HG03280 (cell line): ENCODE results near the gene TRPV3.
"Not testable (repeated sequence)": the region's sequence is repeated elsewhere in the genome, so short reads cannot be mapped to it uniquely, and the experiment has no call there.

Experiments used
- ATAC-seq: cut with Tn5 transposase; IDR thresholded peaks from one replicate; pipeline ENCODE4 v1.9.1; 2021; ENCODE audit warnings: mild to moderate bottlenecking, moderate library complexity; ENCODE audit not compliant: unreplicated experiment

Gene TRPV3

DNA sequence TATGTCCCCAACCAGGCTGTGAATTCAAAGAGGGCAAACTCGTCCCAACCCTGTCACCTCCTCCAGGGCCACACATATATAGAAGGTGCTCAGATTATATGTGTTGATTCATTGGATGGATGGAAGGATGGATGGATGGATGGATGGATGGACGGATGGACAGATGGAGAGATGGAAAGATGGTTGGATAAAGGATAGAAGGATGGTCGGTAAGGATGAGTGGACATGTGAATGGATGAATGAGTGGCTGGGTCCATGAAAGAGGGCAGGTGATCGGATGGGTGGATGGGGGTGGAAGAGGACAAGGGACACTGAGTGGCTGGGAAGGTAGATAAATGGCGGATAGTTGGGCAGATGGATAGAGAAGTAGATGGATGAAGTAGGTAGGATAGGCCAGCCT lies 30.1 kb downstream of the TRPV3 start:
- no peak for ATAC-seq

DNA sequence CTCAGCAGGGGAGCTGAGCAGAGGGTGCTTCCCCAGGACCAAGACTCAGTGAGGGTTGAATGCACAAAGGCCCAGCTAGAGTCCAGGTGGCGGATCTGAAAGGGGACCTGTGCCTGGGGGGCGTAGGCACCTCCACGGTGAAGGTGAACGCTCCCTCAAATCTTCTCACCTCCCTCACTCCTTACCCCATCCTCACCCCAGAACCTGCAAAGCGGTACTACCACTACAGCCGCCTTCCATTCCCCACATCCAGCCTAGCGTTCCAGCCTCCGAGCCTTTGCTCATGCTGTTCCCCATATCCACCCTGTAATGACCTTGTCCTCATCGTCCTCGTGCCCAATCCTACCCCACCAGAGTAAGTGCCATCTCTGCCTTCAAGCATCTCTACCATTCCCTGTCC lies 30.6 kb downstream of the TRPV3 start:
- no peak for ATAC-seq

DNA sequence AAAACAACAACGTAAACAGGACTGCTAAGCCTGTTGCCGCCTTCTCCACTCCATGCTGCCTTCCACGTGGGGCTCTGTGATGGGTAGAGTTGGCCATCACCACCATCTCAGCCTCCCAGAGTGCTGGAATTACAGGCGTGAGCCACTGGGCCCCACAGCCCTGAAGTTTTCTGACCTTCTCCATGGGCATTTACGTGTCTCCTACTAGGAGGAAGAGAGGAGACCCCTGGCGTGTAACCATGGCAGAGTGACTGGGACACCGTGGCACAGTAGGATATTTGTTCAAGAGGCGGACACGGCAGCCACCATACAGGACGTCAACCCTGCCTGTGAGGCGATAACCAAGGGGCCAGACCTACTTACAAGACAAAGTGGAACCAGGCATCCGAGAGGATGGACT lies 31.1 kb downstream of the TRPV3 start:
- ATAC-seq: no peak

DNA sequence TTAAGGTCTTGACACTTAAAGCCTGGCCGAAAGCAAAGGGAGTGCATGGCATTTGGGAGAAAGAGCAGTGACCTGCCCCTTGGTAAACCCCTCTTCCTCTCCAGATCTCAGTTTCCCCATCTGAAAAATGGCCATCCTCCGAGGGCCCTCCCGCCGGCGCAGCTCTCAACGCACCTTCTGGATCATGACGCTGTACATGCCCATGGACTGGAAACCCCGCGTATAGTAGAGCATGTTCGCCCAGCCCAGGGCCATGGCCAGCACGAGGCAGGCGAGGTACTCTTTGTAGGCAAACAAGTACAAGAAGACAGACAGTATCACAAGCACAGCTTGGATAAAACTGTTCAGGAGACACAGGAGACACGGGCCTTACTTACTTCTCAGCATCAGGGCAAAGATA lies 33.6 kb downstream of the TRPV3 start:
- ATAC-seq: no peak

DNA sequence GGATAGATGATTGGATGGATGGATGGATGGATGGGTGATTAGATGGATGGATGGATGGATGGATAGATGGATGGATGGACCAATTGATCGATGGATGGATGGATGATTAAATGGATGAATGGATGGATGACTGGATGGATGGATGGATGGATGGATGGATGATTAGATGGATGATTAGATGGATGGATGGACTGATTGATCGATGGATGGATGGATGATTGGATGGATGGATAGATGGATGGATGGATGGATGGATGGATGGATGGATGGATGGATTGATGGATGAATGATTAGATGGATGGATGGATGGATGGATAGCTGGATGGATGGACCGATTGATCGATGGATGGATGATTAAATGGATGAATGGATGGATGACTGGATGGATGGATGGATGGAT lies 38.1 kb downstream of the TRPV3 start:
- ATAC-seq: not testable (repeated sequence)

DNA sequence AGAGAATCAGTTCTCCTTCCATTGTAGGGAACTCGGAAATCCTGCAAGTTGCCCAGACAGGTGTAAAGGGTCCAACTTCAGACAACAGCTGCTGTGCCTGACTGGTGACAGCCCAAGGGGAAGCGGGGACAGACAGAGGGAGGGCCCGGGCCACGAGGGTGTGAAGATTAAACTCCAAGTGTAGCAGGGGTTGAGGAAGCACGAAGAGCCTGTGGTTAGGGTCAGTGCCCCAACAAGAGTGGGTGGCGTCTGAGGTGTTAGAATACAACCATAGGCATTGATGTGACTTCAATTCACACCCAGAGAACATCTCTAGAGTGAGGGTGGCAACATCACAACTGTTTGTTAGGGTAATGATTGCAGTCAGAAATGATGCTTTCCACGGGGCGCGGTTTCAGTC lies 42.7 kb downstream of the TRPV3 start:
- ATAC-seq: no peak

DNA sequence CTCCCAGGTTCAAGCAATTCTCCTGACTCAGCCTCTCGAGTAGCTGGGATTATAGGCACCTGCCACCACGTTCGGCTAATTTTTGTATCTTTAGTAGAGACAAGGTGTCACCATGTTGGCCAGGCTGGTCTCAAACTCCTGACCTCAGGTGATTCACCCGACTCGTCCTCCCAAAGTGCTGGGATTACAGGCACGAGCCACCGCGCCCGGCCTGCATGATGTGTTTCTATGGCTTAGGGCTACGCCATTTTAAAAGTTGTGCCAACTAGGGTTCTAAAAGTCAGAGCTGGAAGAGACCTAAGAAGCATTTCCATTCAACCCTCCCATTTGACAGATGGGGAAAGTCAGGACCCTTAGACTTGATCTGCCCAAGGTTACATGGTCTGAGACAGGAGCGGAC lies 43.4 kb downstream of the TRPV3 start:
- ATAC-seq: not testable (repeated sequence)

DNA sequence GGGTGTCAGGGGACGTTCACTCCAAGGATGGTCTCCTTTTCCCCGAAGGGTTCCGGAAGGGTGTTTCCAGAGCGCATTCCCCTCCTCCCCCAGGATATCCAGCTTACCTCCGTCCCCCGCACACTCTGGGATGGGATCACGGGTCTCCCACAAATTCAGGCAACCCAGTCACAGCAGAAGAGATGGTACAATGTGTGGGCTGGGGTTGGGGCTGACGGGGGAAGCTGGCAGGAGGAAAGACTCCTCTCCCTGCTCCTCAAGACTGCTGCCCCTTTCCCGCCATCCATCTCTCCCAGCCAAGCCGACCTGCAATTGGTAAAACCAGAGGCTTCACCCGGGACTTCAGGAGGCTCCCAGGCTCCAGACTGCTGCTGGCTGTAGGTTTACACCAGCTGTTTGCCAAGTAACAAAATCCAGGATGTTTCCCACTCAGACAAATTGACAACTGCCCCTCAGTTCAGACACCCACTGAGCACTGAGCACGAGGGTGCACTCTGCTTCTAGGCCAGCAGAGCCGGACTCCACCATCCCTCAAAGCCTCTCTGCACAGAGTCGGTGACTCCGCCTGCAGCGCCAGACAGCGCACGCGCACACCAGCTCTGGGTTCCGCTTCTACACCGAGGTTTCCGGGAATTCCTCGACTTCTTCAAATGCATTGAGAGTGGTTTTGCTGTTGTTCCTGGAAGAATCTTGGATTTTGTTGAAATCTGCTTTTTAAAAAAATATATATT lies 44.1 kb downstream of the TRPV3 start:
- ATAC-seq: no peak

DNA sequence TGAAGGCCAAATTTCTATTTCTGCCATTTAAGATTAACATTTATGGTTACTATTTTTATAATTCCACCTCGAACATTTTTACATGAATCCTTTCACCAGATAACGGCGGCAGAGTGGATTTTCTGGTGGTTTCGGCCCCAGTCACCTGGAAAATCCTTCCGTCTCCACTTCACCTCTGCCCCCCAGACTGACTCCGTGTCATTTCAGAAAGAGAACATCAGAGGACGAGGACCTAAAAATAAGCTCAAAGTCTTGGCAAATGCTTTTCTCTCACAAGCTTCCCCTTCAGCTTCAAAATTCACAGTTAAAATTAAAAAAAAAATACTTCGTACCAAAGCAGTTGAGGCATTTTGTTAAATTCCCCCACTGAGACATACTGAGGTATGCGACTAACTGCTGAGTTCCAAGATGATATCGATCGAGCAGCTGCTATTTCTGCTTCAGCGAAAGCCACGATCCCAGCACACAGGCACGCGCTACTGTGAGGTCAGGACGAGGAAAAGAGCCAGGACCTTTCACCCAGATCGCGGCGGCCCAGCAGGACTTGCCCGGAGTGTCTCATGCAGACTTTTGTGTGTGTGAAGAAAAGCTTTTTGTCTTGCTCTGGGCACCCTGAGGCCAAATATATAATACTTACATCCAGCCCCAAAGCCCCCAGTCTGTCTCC lies 45.0 kb downstream of the TRPV3 start:
- ATAC-seq: no peak

DNA sequence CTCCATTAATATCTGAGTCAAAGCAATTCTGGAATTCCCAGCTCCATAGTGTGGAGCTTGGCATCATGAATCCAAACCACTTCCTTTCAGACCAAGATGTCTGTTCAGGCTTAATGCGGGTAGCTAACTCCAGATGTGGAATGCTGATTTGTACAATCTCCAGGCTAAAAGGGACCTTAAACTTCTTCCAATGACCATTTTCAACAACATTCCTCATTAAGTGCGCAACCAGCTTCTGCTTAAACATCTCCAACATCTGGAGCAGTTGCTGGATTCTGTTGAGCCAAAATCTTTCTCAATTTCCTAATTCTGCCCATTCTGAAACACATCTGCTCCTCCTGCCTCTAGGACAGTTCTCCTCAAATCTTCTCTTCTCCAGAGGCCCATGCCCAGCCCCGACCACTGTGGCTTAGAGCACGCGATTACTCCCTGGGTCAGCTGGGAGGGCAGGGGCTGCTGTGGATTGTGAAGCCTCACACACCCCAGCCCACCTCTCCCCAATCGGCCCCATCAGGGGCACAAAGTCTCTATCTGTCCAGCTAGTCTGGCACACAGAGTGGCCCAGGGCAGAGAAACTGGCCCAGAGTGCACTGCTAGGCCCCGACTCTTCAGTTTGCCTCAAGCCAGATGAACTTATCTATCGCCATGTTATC lies 45.6 kb downstream of the TRPV3 start:
- no peak for ATAC-seq

DNA sequence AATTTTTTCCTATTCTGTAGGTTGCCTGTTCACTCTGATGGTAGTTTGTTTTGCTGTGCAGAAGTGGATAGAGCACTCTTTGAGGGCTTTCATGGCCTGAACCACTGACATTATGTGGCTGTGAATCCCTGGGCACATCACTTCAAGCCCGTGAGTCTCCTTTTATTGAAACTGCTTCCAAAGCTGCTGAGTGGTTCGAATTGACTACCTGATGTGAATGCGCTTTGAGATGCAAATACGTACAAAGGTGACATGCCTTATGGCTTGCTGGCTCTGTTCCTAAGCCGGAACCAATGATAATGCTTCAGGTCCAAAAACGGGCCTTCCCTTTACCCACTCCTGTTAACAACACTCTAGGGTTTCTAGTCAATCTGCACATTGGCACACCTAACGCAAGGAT lies 47.5 kb downstream of the TRPV3 start:
- no peak for ATAC-seq

DNA sequence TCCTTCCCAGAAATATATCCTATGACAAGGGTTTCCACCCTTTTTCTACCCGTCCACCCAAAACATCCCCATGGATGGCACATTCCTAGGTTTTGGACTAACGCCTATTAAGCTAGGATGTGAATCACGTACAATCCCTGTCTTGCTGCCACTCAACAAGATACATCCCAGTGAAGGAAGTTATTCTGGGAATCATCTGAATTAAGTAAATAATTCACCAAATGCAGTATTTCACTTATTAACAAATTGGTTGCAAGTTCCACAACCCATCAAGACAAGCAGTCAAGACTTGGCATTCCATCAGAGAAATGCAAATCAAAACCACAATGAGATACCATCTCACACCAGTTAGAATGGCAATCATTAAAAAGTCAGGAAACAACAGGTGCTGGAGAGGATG lies 49.7 kb downstream of the TRPV3 start:
- ATAC-seq: no peak

DNA sequence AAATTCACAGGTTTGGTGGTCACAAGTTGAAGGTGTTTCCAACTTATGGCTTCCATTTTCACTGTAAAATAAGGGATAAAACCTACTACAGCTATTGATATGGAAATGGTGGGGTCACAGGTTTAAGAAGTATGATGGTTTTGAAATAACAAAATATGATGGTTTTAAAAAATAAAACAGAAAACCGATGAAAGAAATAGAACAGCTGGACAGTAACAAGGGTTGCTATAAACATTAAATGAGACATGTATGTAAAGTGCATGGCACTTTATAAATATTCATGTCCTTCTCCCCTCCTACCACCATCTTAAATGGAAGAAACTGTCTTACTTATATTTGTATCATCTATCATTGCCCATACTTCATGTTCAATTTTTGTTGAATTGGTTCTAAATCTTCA lies 50.5 kb downstream of the TRPV3 start:
- no peak for ATAC-seq

DNA sequence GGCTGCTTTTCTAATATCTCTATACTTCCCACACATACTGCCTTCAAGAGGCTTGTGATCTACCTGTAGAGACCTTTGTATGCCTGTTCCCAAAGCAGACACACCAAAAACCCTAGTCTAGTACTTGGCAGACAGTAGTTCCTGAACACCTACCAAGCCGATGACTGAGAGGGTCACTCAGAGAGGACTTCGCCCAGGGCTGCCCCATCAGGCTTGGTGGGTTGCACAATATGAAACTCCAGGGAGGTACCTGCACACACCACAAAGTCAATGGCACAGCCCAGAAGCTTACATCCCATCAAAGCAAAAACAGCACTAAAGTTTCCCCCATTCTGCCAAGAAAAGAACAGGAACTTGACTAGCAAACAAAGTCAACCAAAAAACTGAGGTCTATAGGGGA lies 51.6 kb downstream of the TRPV3 start:
- no peak for ATAC-seq

DNA sequence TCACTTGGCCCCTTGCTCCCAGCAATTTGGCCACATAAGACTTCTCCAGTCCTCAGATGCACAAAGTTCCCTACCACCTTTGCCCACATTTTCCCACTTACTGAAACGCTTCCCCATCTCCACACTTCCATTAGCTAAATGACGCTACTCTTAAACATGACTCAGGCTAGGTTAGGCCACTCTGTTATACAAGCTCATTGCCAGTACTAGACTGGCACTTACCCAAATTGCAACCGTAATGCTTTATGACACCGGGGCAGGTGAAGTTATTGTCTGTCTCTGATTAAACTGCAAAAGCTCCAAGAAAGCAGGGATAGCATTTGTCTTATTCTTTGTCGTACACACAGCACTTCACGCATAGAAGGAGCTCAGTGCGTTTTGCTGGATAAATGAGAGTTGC lies 52.6 kb downstream of the TRPV3 start:
- ATAC-seq: no peak

DNA sequence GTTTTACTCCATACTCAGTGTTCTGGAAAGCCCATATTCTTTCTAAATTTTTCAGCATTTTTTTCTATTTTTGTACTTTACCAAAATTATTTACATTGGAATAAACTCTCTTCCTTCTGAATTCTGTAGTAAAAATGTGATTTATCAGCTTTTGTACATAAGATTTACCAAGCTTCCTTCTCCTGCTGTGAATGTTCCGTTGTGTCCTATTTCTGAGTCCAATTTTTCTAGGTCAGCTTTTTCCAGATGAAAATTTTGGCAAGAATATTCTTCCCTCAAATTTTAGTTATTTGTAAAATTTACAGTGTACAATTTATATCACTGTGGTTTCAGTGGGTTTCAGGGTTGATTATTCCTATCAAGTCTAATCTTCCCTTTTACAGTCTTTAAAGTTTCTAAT lies 54.3 kb downstream of the TRPV3 start:
- no peak for ATAC-seq

DNA sequence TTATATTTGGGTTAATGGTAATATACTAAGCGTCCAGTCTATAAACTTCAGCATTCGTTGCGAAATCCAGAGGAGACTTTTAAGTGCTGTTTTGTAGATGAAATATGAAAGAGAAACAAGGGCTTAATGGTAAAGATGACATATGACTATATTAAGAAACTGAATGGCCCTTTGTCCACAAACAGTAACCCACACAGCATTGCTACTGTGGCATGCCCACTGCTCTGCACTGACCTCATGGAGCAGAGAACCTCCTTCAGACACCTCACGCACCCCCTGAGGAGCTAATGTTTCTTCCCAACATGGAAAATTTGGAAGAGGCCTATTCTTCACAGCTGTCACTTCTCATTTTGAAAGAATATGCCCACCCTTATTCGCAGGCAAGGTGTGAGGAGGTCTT lies 55.1 kb downstream of the TRPV3 start:
- ATAC-seq: no peak

DNA sequence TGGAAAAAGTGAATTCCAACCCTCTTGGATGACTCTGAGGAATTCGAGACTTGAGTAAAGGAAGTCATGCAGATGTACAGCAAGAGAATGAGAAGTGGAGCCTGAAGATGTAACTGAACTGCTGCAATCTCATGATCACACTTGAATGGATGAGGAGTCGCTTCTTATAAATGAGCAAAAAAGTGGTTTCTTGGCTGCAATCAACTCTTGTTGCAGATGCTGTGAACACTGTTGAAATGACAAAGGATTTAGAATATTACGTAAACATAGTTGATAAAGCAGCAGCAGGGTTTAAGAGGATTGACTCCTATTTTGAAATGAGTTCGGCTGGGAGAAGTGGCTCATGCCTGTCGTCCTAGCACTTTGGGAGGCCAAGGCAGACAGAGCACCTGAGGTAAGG lies 56.3 kb downstream of the TRPV3 start:
- ATAC-seq: no peak

DNA sequence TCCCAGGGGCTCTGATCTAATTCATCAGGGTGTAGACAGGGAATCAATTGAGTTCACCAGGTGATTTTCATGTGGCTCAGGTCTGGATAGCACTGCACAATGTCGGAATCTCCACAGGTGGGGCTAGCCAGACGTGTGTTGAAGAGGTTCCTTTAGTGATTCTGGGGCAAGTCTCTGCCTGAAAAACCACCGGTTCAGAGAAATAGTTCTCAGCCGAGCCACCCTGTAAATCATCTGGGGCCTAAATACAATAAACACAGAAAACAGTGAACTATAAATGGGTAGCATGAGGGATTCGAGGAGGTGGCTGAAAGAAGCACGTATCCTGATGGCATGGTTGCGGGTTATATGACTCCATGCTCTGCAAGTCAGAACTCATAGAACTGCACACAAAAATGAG lies 60.5 kb downstream of the TRPV3 start:
- no peak for ATAC-seq

DNA sequence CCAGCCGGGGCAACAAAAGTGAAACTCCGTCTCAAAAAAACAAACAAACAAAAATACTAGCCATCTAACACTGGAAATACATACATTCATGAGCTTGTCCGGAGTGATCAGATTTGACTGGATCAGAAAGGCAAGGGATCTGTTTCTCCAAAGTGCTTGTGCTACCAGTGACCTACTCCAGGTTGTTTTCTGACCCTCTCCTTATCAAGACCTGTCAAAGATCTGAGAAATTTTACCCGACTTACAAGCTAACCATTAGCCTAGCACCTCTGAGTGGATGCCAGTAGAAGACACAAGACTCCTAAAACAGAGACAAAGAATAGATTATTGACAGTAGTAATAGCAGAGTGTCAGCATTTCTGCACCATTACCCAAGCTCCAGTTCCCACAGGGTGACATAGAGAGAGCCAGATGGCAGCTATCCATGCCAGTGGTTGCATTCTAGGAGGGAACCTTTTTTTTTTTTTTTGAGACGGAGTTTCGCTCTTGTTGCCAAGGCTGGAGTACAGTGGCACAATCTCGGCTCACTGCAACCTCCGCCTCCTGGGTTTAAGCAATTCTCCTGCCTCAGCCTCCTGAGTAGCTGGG lies 72.0 kb downstream of the TRPV3 start:
- no peak for ATAC-seq

DNA sequence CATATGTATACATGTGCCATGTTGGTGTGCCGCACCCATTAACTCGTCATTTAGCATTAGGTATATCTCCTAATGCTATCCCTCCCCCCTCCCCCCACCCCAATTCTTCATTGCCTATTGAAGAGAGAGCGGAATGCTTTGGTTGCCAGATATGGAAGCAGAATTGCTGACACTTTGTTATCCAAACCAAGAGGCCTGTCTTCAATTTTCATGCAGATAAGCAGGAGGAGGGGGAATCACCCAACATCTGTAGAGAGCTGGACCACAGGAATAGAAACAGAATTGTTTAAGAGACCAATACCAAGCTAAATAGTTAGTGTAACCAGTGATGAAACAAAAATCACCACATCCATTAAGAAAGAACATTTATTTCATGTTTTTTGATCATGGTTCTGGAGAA lies 74.8 kb downstream of the TRPV3 start:
- no peak for ATAC-seq

DNA sequence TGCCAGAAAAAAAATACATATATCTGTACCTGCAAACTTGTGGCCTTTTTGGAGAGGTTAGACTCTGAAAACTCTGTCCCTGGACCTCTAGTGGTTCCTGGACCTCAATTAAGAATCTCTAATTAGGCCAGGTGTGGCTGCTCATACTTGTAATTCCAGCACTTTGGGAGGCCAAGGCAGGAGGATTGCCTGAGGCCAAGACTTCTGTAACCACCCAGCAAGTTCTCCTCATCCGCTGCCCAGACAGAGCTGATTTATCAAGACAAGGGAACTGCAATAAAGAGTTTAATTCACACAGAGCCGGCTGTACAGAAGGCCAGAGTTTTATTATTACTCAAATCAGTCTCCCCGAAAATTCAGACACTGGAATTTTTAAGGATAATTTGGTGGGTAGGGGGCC lies 77.6 kb downstream of the TRPV3 start:
- no peak for ATAC-seq
